GM18505 (cell line): ENCODE measurements around the gene DPY19L1.
A peak's percentile ranks its signal among the peaks of the same experiment; 100 is the strongest.
"Not testable (repeated sequence)": the region's sequence is repeated elsewhere in the genome, so short reads cannot be mapped to it uniquely, and the experiment has no call there.

Source experiments
- ATAC-seq: cut with Tn5 transposase; IDR thresholded peaks from one replicate; pipeline ENCODE4 v1.9.1; 2021; ENCODE audit not compliant: unreplicated experiment
- POLR2A ChIP-seq: IDR thresholded peaks from 4 replicates; pipeline ENCODE4 v1.6.1; 2011; ENCODE audit warnings: borderline replicate concordance; ENCODE audit not compliant: insufficient read depth, insufficient read length; ENCODE audit errors: extremely low read depth

Gene DPY19L1

GRCh38 chr7:34982371-34983019 is 54.8 kb downstream of the DPY19L1 start:
- no peak for TF ChIP-seq POLR2A
- no peak for ATAC-seq

GRCh38 chr7:34979124-34979523 is 58.2 kb downstream of the DPY19L1 start:
- ATAC-seq, result not testable (repeated sequence)

- no peak for TF ChIP-seq POLR2A
- ATAC-seq, result peak; percentile 23
Observed at GRCh38 chr7:34973400-34973760, 63.9 kb downstream of the DPY19L1 start.

GRCh38 chr7:34972739-34973399 is 64.4 kb downstream of the DPY19L1 start:
- ATAC-seq, result peak; percentile 82

- not testable (repeated sequence) for ATAC-seq
Observed at GRCh38 chr7:34967818-34968217, 69.5 kb downstream of the DPY19L1 start.

- not testable (repeated sequence) for ATAC-seq
Observed at GRCh38 chr7:34966504-34966903, 70.8 kb downstream of the DPY19L1 start.

- ATAC-seq, result no peak
- no peak for TF ChIP-seq POLR2A
Observed at GRCh38 chr7:34958021-34958420, 79.3 kb downstream of the DPY19L1 start.

- TF ChIP-seq POLR2A, result no peak
- no peak for ATAC-seq
Observed at GRCh38 chr7:34952822-34953221, 84.5 kb downstream of the DPY19L1 start.

- TF ChIP-seq POLR2A, result no peak
- ATAC-seq, result no peak
Observed at GRCh38 chr7:34949361-34949760, 87.9 kb downstream of the DPY19L1 start.

GRCh38 chr7:34947427-34947826 is 89.9 kb downstream of the DPY19L1 start:
- not testable (repeated sequence) for ATAC-seq

GRCh38 chr7:34946486-34946885 is 90.8 kb downstream of the DPY19L1 start:
- no peak for TF ChIP-seq POLR2A
- no peak for ATAC-seq

GRCh38 chr7:34945894-34946477 is 91.3 kb downstream of the DPY19L1 start:
- not testable (repeated sequence) for ATAC-seq

- no peak for ATAC-seq
- TF ChIP-seq POLR2A, result no peak
Observed at GRCh38 chr7:34939175-34939574, 98.1 kb downstream of the DPY19L1 start.

- ATAC-seq, result not testable (repeated sequence)
Observed at GRCh38 chr7:34935735-34936165, 101.5 kb downstream of the DPY19L1 start.

- TF ChIP-seq POLR2A, result no peak
- ATAC-seq, result no peak
Observed at GRCh38 chr7:34931739-34932138, 105.5 kb downstream of the DPY19L1 start.

GRCh38 chr7:34929783-34930182 is 107.5 kb downstream of the DPY19L1 start:
- ATAC-seq, result not testable (repeated sequence)
